Fibroblast of villous mesenchyme (primary cell): ENCODE data around the gene PDAP1. TPM values are rescaled to one million over a fixed set of nuclear protein-coding genes. Genes with fewer than 3 reads are reported as not detected.

Experiments used
- DNase-seq: peaks from one replicate; pipeline ENCODE4 v3.0.0-alpha.2; 2010; ENCODE audit warnings: low read depth
- H3K4me3 ChIP-seq: 2 replicates; pipeline ENCODE4 v1.5.1; 2011; ENCODE audit warnings: low read depth, mild to moderate bottlenecking, low read length
- CTCF ChIP-seq: IDR thresholded peaks from 2 replicates; pipeline ENCODE4 v1.5.1; 2012; ENCODE audit warnings: low read depth, mild to moderate bottlenecking, low read length; ENCODE audit not compliant: insufficient read depth
- total RNA-seq: library from RNA; depleted of rRNA; stranded (reverse); fragments of >200 nt; gene quantifications from 2 replicates; pipeline ENCODE4 v1.2.3, GENCODE V29; 2012

Gene PDAP1
- total RNA-seq, 1 donor = 34.5 TPM

- TF ChIP-seq CTCF = no peak
- DNase-seq = peak; percentile 93
- H3K4me3 ChIP-seq = peak overlapping the region; percentile 33
Observed at GRCh38 chr7:99379043-99379577, 29.3 kb downstream of the PDAP1 start.

- peak; percentile 68 for DNase-seq
- no peak for TF ChIP-seq CTCF
- peak overlapping the region; percentile 78 for H3K4me3 ChIP-seq
Observed at GRCh38 chr7:99375070-99375807, 33.2 kb downstream of the PDAP1 start.

- peak within 1 kb of the TSS; percentile 78 for H3K4me3 ChIP-seq
- no peak for TF ChIP-seq CTCF
- peak; percentile 67 for DNase-seq
Observed at GRCh38 chr7:99374111-99375064, 34.0 kb downstream of the PDAP1 start, which contains the start of gene ARPC1B. ARPC1B (plus strand) TSS chr7:99374730; CDS start chr7:99385715, 10,985 bp downstream.

GRCh38 chr7:99373091-99374066, 35.0 kb downstream of the PDAP1 start:
- peak overlapping the region; percentile 78 for H3K4me3 ChIP-seq
- no peak for DNase-seq
- TF ChIP-seq CTCF = no peak

GRCh38 chr7:99372275-99373090, 35.9 kb downstream of the PDAP1 start:
- no peak for TF ChIP-seq CTCF
- peak; percentile 51 for DNase-seq
- no peak overlapping the region for H3K4me3 ChIP-seq
